GM12864 (cell line): ENCODE results near the gene XIRP1.

Source experiments
- DNase-seq: peaks from one replicate; pipeline ENCODE4 v3.0.0-alpha.2; 2011; ENCODE audit warnings: low read depth
- H3K4me3 ChIP-seq: 2 replicates; pipeline ENCODE4 v1.5.1; 2011; ENCODE audit warnings: mild to moderate bottlenecking, low read depth, low read length, control low read depth
- CTCF ChIP-seq: IDR thresholded peaks from 2 replicates; pipeline ENCODE4 v1.5.1; 2011; ENCODE audit warnings: low read depth, mild to moderate bottlenecking, moderate library complexity, low read length, control low read depth, inconsistent platforms; ENCODE audit errors: missing control alignments

XIRP1 gene

DNA sequence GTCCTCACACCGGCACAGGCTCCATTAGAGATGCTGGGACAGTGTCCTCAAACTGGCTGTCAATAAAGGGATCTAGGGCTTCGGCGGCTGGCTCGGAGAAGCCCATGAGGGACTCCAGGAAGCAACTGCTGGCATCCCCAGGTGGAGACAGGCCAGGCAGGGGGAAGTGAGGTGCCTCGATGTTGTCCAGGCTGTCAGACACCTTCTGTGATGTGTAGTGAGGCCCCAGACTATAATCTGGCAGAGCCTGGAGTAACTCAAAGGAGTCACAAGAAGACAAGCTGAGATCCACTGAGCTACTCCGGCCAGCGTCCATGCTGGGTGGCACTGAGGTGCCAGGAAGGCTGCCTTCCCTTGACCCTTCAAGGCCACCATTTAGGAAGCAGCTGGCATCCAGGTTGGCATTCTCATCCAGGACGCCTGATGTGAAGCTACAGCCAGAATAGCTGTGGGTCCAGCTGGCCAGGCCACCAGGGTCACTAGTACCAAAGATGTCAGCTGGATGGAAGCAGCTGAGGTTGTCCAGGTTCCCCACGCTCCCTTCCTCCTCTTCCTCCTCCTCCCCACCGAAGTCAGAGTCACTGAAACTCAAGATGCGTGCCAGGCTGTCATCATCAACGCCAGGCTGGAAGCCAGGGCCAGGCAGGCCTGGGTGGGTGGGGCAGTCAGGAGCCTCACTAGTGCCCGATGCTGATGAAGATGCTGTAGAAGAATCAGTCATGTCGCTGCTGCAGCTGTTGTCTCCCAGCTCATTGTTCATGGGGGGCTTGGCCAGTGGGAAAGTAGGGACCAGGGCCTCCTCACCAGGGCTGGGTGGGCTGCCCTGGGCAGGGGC lies 49.1 kb downstream of the XIRP1 start:
- H3K4me3 ChIP-seq = no peak overlapping the region
- no peak for TF ChIP-seq CTCF
- DNase-seq = no peak

- no peak for DNase-seq
- TF ChIP-seq CTCF = no peak
Observed at GRCh38 chr3:39142067-39142466, 50.3 kb downstream of the XIRP1 start.

DNA sequence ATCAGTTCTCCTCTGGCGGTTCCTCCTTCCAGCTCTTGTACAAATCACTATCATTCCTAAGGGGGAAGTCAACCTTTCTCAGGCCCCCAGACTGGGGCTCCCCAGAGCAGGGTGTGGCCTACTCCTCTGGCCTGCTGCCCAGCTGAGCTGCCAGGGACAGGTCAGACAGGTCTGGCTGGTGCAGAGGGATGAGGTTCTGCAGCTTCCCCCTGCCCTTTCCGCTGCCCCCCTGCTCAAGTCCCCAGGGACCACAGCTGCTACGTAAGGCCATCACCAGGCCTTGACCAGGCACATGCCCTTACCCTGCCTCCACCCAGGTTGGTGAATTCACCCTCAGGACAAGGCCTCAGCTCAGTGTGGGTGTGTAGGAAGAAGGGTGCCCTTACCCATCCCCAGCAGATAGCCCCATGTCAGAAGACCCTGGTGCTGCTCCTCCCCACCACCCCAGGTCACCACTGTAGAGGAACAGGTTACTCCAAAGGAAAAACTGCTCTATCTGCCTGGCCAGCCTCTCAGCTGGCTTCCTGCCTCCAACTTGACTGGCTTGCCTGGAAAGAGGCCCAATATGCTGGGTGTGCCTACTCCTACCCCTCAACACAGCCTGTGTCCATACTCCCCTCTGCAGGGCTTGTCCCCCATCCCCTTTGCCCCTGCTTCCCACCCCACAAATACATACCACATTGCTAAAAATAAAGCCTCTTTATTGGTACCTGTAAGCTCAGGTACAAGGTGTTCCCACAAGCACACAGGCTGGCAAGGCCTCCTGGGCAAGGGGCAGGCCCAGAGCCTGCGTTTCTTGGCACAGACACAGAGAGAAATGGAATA lies 51.0 kb downstream of the XIRP1 start:
- no peak for DNase-seq
- H3K4me3 ChIP-seq = no peak overlapping the region
- TF ChIP-seq CTCF = no peak

More at GRCh38 chr3:39142067-39142466, 50.3 kb downstream of the XIRP1 start:
- no peak overlapping the region for H3K4me3 ChIP-seq

DNA sequence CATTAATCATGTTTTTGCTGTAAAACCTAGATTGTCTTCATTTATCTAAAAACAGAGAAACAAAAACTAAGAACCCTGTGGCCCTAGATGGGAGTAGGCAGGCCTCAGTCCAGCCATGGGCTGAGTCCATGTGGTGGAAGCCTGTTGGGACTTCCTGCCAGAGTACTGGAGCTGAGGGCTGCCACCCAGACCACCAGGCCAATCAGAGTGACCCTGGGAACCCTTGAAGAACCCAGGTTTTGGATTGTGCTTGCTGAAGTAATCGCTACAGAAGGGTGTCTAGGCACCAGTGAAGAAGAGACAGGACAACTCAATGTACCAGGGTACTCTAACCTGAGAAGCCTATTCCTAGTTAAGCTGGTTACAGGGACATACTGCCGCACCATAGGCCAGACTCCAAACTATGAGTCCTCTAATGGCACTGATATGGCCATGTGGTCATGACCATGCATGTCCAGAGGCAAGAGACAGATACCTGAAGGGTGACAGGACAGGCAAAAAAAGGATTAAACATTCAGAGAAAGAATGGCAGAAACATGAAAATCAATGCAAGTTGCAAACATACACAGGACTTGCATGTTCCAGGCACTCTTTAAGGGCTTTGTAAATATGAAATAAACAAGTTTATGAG lies 51.9 kb downstream of the XIRP1 start:
- no peak for TF ChIP-seq CTCF
- H3K4me3 ChIP-seq = no peak overlapping the region
- no peak for DNase-seq

DNA sequence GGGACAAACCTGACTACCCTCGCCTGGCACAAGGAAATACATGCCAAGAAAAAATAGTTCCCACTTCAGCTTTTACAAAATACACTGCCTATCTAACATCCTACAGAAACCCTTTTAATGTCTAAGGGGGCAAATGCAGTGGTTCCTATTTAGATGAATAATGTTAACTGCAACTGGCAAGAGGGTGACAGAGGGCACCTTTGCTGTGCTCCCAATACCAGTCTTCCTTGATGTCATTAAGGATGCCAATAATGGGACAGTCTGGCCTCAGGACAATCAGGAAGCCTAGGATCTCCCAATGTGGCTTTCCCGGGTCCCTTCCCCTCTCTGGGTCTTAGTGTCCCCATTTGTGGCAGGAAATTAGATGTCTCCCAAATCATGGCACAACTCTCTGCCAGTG lies 53.0 kb downstream of the XIRP1 start:
- TF ChIP-seq CTCF = no peak
- no peak for DNase-seq
- no peak overlapping the region for H3K4me3 ChIP-seq

- DNase-seq = no peak
- no peak overlapping the region for H3K4me3 ChIP-seq
- TF ChIP-seq CTCF = no peak
Observed at GRCh38 chr3:39138804-39139415, 53.5 kb downstream of the XIRP1 start.
